Mesodermal cell (in vitro differentiated cells): ENCODE data around the gene SHISA5. TPM values are rescaled to one million over a fixed set of nuclear protein-coding genes. Genes with fewer than 3 reads are reported as not detected.
"Not testable (repeated sequence)": the region's sequence is repeated elsewhere in the genome, so short reads cannot be mapped to it uniquely, and the experiment has no call there.

ENCODE experiments used
- H3K27ac ChIP-seq: 2 replicates; pipeline ENCODE4 v1.7.0; 2013; ENCODE audit warnings: mild to moderate bottlenecking, low read depth, low read length, moderate library complexity; ENCODE audit not compliant: severe bottlenecking
- H3K36me3 ChIP-seq: 2 replicates; pipeline ENCODE4 v1.7.1; 2013; ENCODE audit warnings: mild to moderate bottlenecking, low read length, moderate library complexity; ENCODE audit not compliant: control insufficient read depth, insufficient read depth
- H3K4me1 ChIP-seq: one replicate; pipeline ENCODE4 v1.7.1; 2013; ENCODE audit warnings: mild to moderate bottlenecking, low read length; ENCODE audit not compliant: insufficient read depth, control insufficient read depth, poor library complexity, severe bottlenecking
- H3K4me3 ChIP-seq: 2 replicates; pipeline ENCODE4 v1.7.0; 2013; ENCODE audit warnings: low read length, control low read depth, mild to moderate bottlenecking; ENCODE audit not compliant: insufficient read depth, poor library complexity, severe bottlenecking; ENCODE audit errors: extremely low read depth
- H3K9me3 ChIP-seq: 2 replicates; pipeline ENCODE4 v1.7.1; 2013; ENCODE audit warnings: mild to moderate bottlenecking, low read length, moderate library complexity; ENCODE audit not compliant: control insufficient read depth
- WGBS, 2 experiments: methylation state at CpG; one replicate each; pipeline ENCODE4 v1.1.5; 2013; ENCODE audit warnings: missing lambda C conversion rate in 2 of 2; ENCODE audit not compliant: insufficient coverage in 2 of 2; 5-methylcytosine and 5-hydroxymethylcytosine counted together
- polyA plus RNA-seq, 2 experiments: library from polyadenylated mRNA; stranded (reverse); fragments of 50-300 nt; gene quantifications; one replicate each; pipeline ENCODE4 v1.2.3, GENCODE V29; 2013

Gene SHISA5, protein sequence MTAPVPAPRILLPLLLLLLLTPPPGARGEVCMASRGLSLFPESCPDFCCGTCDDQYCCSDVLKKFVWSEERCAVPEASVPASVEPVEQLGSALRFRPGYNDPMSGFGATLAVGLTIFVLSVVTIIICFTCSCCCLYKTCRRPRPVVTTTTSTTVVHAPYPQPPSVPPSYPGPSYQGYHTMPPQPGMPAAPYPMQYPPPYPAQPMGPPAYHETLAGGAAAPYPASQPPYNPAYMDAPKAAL
- polyA plus RNA-seq (2013, experiment 1 of 2): 233 TPM
- 178 TPM for polyA plus RNA-seq (2013, experiment 2 of 2)

DNA sequence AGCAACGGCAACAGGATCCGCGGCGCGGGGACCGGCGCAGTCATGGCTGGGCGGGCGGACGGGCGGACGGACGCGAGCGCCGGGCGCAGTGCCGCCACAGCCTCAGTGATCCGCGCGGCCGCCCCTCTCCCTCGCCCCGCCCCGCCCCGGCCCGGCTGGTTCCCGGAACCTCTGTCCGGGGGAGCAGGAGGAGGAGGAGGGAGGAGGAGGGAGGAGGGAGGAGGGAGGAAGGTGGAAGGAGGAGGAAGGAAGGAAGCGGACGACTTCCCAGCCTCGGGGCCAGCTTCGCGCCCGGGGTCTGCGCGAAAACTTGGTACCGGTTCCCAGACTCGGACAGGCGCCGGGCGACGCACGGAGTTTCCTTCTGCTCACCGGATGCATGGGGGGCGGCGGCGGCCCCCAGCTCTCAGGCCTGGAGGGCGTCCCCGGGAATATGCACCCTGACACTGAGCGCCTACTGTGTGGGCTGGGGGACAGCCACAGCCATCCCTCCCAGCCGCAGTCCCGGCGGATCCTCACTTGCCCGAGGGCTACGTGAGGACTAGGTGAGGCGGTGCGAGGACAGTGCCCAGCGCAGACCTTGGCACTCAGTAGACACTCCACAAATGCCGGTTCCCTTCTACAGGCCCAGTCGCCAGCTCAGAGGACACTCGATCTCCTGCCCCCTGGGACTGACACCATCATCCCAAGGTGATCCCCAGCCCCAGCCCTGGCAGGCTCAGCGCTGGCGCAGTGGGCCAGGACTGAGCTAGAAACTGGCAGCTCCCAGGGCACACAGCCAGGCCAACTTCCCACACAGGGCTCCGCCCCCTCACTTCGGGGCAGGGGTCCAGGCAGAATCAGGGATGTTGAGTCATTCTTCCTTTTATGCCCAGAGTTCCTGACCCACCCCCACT lies at the start of gene SHISA5:
Gene SHISA5, minus strand, starts transcription at position 124 of the 896 bp plus-strand sequence. Its CDS starts 80 bp downstream, at position 44.
- Histone ChIP-seq H3K36me3 (peaks cover 14% of the 10 kb centered on the region), H3K9me3 (no peaks in the 10 kb centered on the region), H3K27ac (peak within 1 kb of the TSS; percentile 71), H3K4me3 (peak within 1 kb of the TSS; percentile 76), H3K4me1 (peaks cover 34% of the 10 kb centered on the region)
- 10 to 12% methylated on average over 40 to 43 of the region's 66 CpGs for WGBS, 2 experiments

DNA sequence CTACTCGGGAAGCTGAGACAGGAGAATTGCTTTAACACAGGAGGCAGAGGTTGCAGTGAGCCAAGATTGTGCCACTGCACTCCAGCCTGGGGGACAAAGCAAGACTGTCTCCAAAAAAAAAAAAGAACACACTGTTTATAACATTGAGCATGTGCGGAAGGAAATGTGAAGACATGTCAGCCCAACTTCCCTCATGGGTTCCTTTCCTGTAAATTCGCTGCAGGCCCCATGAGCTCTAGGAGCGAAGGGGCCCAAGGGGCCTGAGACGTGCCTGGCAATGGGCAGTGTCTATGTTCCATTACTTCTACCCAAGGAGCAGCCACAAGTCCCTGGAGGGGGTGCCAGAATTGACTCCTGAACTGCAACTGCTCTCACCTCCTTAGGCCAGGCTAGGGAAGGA lies 49.4 kb upstream of the SHISA5 start:
- Histone ChIP-seq H3K9me3 (no peaks in the 10 kb centered on the region), H3K4me3 (no peak overlapping the region), H3K27ac (no peak overlapping the region), H3K36me3 (peaks cover 23% of the 10 kb centered on the region), H3K4me1 (no peaks in the 10 kb centered on the region)
- WGBS, 2 experiments: 91% methylated on average over 4 of the region's 5 CpGs

DNA sequence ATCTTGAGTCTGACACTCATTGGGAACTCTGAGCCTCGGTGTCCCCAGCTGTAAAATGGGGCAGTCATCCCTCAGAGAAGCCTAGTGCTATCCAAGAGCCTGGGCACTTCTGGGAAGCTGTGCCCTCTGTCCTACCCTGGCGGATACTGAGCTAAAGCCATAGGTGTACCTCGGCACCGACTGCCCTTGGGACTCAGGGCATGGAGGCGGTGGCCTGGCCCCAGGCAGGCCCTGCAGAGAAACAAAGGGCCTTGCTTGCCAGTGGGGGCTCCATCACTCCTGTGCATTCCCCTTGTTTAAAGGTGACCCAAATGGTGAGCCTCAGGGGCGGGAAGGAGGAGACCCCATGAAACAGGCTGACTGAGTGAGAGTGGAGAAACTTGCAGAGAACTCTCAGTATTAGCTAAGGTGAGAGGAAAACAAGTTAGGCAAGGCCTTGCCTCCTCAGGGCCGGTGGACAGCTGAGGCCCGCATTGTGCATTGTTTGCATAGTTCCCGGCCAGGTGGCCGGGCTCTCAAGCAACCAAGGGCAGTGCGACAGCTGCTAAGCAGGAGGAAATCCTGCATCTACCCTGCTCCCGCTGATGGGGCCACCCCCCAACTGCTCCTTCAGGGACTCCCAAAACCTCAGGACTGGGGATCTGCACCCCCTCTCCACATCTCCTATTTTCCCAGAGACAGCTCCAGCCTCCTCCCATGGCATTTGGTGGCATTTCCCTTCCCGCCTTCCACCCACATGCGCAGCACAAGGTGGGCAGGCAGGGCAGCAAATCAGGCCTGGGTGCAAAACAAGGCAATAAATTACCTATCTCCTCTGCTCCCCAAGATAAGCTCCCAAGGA lies 48.4 kb upstream of the SHISA5 start:
- H3K4me3 ChIP-seq: no peak overlapping the region
- WGBS, 2 experiments: 92 to 94% methylated on average over 14 of the region's 14 CpGs
- no peak overlapping the region for H3K27ac ChIP-seq
- H3K9me3 ChIP-seq: no peaks in the 10 kb centered on the region
- peaks cover 32% of the 10 kb centered on the region for H3K36me3 ChIP-seq
- H3K4me1 ChIP-seq: no peaks in the 10 kb centered on the region

DNA sequence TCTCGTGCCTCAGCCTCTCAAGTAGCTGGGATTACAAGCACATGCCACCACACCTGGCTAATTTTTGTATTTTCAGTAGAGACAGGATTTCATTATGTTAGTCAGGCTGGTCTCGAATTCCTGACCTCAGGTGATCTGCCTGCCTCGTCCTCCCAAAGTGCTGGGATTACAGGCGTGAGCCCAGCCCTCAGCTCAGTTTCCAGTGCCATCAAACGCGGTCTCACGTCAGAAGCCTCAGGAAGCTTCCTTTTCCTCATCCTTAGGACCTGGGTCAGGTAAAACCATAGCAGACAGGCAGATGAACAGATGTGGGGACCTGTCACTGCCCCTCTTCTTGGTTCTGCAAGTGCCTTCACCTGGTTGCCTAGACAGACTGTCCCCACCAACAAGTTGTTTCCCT lies 47.7 kb upstream of the SHISA5 start:
- H3K27ac ChIP-seq: not testable (repeated sequence)
- 79 to 86% methylated on average over 4 to 7 of the region's 7 CpGs for WGBS, 2 experiments

DNA sequence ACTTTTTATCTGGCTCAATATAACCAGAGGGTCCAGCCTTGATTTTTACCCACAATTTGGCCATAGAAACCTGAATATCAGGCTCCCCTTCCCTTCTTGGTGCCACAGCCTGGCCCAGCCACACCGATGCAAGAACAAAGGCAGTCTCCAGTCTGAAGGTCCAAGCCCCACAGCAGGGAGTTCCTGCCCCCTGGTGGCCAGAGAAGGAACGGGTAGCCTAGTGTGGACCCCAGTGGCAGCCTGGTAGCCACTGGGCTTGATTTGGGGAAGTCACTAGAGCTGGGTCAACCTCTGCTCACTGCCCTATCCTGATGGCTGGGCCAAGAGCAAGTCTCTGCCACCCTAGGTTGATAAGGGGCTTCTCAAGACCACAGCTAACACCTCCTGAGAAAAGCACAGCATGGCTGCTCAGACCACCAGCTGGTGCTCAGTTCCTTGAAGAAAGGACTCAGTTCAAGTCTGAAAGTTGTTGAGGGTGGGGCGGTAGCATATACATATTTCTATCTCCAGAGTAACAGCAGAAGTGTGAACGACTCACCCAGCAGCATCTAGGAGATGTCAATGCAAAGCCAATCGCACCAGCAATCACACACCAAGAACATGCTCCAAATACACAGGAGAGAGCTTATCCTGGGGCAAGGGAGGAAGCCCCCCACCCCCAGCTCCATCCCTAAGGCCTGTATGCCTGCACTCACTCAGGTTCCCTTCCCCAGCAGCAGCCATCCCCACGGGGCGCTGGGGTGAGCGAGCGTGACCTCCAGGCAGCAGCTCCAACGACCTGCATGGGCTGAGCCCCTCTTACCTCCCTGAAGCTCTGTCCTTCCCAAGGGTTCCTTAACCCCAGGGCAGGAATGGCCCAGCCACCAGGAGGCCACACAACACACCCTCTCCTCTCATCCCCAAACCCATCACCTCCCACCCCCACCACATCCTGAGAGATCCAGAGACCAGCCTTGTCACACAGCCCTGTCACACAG lies 45.0 kb upstream of the SHISA5 start:
- peaks cover 46% of the 10 kb centered on the region for H3K36me3 ChIP-seq
- WGBS, 2 experiments: 79 to 81% methylated on average over 8 of the region's 10 CpGs
- no peak overlapping the region for H3K4me3 ChIP-seq
- no peaks in the 10 kb centered on the region for H3K4me1 ChIP-seq
- no peak overlapping the region for H3K27ac ChIP-seq
- H3K9me3 ChIP-seq: no peaks in the 10 kb centered on the region

More for the DNA sequence above, 47.7 kb upstream of the SHISA5 start:
- peaks cover 39% of the 10 kb centered on the region for H3K36me3 ChIP-seq
- not testable (repeated sequence) for H3K9me3 ChIP-seq, H3K4me3 ChIP-seq, H3K4me1 ChIP-seq

DNA sequence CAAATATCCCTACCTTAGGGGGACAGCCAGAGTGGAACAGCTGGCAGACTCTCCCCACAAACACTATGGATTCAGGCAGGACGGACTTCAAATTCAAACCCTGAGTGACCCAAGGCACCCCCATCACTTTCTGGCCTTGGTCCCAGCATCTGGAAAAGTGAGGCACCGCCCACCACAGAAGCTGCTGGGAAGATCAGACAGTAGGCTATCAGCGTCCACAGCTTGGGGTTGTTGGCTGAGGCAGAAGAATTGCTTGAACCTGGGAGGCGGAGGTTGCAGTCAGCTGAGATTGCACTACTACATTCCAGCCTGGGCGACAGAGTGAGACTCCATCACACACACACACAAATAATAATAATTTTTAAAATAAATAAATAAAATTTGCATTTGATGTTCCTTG lies 44.2 kb upstream of the SHISA5 start:
- peaks cover 52% of the 10 kb centered on the region for H3K36me3 ChIP-seq
- 88 to 100% methylated on average over 1 to 4 of the region's 5 CpGs for WGBS, 2 experiments
- H3K27ac ChIP-seq: no peak overlapping the region
- no peaks in the 10 kb centered on the region for H3K9me3 ChIP-seq
- H3K4me3 ChIP-seq: no peak overlapping the region
- no peaks in the 10 kb centered on the region for H3K4me1 ChIP-seq

DNA sequence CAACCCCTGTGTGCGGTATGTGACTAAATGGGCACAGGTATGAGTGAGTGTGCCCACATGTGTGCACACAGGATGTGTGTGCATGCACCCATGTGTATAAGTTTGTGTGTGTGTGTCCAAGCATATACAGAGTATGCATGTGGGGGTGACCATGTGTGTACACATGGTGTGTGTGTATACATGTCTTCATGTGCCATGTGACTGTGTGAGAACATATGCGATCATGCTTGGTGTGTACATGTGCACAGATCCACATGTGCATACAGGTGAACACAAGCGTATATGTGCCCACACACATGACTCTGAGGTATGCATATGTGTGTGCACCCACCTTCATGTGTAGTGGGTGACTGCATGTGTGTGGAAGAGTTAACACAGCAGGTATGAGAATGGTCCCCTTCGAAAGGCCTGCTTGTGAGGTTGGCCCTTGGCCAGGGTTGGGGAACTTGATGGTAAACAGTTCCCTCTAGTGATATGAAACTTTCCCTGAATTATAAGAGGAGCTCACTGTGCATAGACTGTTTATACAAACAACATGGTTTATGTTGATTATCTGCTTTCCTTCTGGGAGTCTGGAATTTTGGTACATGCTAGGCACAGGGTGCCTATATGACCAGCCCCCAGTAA lies 42.3 kb upstream of the SHISA5 start:
- Histone ChIP-seq H3K9me3 (no peaks in the 10 kb centered on the region), H3K27ac (no peak overlapping the region), H3K4me3 (no peak overlapping the region), H3K36me3 (peaks cover 54% of the 10 kb centered on the region), H3K4me1 (no peaks in the 10 kb centered on the region)
- 94 to 97% methylated on average over 4 of the region's 4 CpGs for WGBS, 2 experiments

DNA sequence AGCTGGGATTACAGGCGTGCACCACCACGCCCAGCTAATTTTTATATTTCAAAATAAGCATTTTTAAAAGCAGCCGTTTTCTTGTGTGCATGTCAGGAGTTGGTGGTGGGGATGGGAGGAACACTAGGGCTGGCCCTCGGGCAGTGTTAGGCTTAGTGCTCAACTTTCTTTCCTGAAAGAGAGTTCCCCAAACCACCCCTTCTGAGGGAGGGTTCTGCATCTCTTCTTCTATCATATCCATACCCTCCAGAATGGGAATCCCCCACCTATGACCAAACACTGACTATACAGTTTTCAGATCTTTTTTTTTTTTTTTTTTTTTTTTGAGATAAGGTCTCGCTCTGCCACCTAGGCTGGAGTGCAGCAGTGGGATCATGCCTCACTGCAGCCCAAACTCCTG lies 40.2 kb upstream of the SHISA5 start:
- peaks cover 56% of the 10 kb centered on the region for H3K36me3 ChIP-seq
- H3K4me3 ChIP-seq: no peak overlapping the region
- no peaks in the 10 kb centered on the region for H3K9me3 ChIP-seq
- WGBS, 2 experiments: 80 to 100% methylated on average over 1 of the region's 5 CpGs
- H3K4me1 ChIP-seq: no peaks in the 10 kb centered on the region
- H3K27ac ChIP-seq: no peak overlapping the region

DNA sequence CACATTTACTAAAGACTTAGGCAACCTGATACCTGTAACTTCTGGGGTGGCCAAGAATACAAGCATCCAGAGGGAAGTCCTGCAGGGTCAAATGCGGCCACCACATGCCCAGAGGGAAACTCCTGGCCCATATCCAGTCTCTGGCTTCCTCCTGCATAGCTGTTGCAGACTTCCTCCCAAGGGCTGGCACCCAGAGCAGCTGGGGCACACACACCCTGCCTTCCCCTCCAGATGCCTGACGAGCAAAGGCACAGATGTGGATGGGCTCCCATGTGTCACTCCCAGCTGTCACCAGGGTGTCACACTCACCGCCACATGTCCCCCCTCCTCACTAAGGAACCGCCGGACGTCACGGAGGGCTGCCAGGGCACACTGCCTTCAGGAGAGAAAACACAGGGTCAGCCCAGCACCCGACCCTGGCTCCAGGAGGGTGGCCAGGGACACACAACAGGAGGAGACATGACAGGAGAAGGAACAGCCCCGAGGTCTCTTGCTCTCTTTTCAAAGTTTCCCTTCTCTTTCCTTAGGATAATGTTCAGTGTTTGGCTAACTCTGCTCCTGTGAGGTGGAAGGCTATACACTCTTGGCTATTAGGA lies 39.4 kb upstream of the SHISA5 start:
- Histone ChIP-seq H3K9me3 (no peaks in the 10 kb centered on the region), H3K27ac (no peak overlapping the region)
- 92 to 94% methylated on average over 6 of the region's 9 CpGs for WGBS, 2 experiments

More for the DNA sequence above, 39.4 kb upstream of the SHISA5 start:
- Histone ChIP-seq H3K4me1 (no peaks in the 10 kb centered on the region), H3K36me3 (peaks cover 63% of the 10 kb centered on the region), H3K4me3 (no peak overlapping the region)
